ENCODE measurements around the gene MEI4.

Gene MEI4

DNA sequence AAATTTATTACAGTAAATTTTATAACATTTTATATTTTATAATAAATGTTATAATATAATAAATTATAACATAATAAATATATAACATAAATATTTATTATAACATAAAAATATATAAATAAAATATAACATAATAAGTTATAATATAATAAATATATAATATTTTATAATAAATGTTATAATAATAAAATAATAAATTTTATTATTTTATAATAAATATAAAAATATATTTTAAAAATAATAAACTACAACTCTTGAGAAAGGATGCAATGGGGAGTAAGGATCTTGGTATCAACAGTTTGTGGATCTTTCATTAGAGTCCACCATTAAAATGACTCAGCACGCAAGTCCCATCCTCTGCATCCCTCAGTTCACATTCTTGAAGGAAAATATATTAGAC is 312.6 kb downstream of the MEI4 start:
- Histone ChIP-seq H3K4me1 (peaks cover 0 to 35% (median 6%) of the 10 kb centered on the region in 4 donors), H3K9me3 (peaks cover 0 to 18% (median 17%) of the 10 kb centered on the region in 3 donors), H3K4me3 (no peak overlapping the region), H3K27ac (no peak overlapping the region), H3K36me3 (no peaks in the 10 kb centered on the region), H3K27me3 (no peaks in the 10 kb centered on the region)
- intact Hi-C loops (cut with DNase I; ENCODE audit: low total_unique reads) = no loop called here
- TF ChIP-seq, protein P1, sequence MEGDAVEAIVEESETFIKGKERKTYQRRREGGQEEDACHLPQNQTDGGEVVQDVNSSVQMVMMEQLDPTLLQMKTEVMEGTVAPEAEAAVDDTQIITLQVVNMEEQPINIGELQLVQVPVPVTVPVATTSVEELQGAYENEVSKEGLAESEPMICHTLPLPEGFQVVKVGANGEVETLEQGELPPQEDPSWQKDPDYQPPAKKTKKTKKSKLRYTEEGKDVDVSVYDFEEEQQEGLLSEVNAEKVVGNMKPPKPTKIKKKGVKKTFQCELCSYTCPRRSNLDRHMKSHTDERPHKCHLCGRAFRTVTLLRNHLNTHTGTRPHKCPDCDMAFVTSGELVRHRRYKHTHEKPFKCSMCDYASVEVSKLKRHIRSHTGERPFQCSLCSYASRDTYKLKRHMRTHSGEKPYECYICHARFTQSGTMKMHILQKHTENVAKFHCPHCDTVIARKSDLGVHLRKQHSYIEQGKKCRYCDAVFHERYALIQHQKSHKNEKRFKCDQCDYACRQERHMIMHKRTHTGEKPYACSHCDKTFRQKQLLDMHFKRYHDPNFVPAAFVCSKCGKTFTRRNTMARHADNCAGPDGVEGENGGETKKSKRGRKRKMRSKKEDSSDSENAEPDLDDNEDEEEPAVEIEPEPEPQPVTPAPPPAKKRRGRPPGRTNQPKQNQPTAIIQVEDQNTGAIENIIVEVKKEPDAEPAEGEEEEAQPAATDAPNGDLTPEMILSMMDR (IDR thresholded peaks at IDR 0.05) = no peak
- no peak for DNase-seq

DNA sequence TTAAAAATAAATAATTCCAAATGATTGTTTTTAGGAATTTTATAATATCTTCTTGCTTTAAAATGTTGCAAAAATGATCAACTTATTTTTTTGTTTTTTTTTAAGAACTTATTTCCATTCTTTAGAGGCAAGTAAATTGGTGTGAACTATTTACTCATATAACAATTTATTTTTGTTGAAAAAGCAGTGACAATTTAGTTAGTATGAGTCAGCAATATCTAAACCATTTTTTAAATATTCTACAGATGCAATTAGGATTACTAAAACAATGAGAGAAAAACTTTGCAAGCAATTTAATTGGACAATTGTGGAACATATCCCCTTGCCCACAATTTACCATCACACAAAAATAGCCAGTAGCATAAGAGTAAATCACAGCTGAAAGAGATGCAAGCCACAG is 319.5 kb downstream of the MEI4 start:
- intact Hi-C loops (cut with DNase I; ENCODE audit: low total_unique reads) = no loop called here
- DNase-seq = no peak
- Histone ChIP-seq H3K27me3 (no peaks in the 10 kb centered on the region), H3K4me1 (peaks cover 0 to 11% (median 2%) of the 10 kb centered on the region in 4 donors), H3K27ac (no peak overlapping the region), H3K9me3 (no peaks in the 10 kb centered on the region), H3K36me3 (no peaks in the 10 kb centered on the region), H3K4me3 (no peak overlapping the region)
- TF ChIP-seq, protein P1 (IDR thresholded peaks at IDR 0.05) = no peak
